PFSK-1 (cell line): ENCODE measurements around the gene GPSM1.

Experiments
- POLR2AphosphoS5 ChIP-seq: IDR thresholded peaks from 2 replicates; pipeline ENCODE4 v1.6.1; 2012; ENCODE audit warnings: low read depth, mild to moderate bottlenecking, control low read depth, low read length, moderate library complexity
- SIN3A ChIP-seq: IDR thresholded peaks from 2 replicates; pipeline ENCODE4 v1.6.1; 2012; ENCODE audit warnings: mild to moderate bottlenecking, low read length, moderate library complexity, borderline replicate concordance; ENCODE audit not compliant: insufficient read depth

DNA sequence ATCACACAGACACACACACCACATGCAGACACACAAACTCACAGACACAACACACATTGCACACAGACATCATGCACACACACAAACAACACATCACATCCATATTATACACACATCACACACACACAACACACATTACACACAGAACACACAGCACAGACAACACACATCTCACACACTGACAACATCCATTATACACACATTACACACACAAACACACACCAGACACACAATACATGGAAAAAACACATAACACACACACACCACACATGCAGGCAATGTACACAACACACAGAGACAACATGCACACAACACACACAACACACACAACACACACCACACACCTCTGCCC, 18.7 kb upstream of the GPSM1 start:
- no peak for TF ChIP-seq SIN3A
- TF ChIP-seq POLR2AphosphoS5 = no peak
